HG03457 (cell line): Measurements from ENCODE around the gene ZBP1.

Experiments used
- ATAC-seq: cut with Tn5 transposase; IDR thresholded peaks from one replicate; pipeline ENCODE4 v1.9.1; 2021; ENCODE audit warnings: moderate number of reproducible peaks; ENCODE audit not compliant: unreplicated experiment

The ZBP1 gene

GRCh38 chr20:57658833-57659516, 38.7 kb upstream of the ZBP1 start:
- ATAC-seq: no peak

DNA sequence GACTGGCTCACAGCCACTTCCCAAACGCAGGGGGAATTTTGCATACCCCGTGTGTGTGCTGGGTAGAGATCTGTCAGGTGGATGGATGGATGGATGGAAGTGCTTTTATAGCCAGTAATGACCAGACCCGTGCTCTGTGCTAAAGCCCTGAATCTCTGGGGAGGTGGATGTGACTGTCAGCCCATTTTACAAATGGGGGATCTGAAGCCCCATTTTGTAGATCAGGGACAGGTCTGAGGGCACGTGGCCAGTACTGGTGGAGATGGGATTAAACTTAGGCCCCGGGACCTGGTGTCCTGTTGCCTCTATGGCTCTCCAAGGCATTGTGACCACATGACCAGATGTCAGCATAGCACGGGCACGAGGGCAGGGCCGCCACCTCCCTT, 38.2 kb upstream of the ZBP1 start:
- no peak for ATAC-seq

DNA sequence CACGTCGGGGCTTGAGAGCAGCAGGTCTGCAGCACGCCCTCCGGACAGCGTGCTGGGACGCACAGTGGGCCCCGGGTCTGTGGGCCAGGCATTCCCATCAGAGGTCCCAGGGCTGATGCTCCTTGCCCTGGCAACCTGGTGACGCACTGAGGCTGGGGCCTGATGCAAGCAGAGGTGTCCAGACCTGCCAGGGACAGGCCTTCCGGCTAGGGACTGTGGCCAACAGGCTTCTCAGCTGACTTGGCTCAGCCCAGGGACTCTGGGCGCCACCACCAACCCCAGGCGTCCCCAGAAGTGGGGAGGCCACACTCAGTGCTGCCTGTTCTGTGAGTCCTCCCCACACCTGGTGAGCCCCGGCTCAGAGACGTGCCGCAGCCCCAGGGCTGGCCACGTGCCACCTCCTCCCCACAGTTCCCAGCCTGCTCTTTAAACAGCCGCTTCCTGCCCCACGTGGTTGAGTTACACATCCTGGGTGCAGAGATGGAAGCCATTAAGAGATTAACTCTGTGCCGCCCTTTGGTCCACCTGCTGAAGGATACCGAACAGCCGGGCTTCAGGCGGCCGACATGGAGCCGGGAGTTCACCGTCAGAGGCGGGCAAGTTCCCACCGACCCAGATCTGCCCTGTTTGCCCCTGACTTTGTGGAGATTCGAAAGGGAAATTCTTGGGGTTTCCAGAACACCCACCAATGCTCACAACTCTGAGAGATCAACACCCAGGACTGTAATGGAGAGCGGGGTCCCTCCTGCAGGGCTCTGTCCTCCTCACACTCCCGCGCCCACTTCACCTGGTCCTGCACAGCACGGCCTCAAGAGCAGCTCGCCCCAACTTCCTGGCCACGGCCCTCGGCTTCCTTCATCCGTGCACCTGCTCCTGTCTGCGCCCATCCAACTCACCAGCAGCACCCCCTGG, 37.6 kb upstream of the ZBP1 start:
- ATAC-seq: no peak

- no peak for ATAC-seq
Measured at GRCh38 chr20:57656821-57657534, 36.8 kb upstream of the ZBP1 start.

DNA sequence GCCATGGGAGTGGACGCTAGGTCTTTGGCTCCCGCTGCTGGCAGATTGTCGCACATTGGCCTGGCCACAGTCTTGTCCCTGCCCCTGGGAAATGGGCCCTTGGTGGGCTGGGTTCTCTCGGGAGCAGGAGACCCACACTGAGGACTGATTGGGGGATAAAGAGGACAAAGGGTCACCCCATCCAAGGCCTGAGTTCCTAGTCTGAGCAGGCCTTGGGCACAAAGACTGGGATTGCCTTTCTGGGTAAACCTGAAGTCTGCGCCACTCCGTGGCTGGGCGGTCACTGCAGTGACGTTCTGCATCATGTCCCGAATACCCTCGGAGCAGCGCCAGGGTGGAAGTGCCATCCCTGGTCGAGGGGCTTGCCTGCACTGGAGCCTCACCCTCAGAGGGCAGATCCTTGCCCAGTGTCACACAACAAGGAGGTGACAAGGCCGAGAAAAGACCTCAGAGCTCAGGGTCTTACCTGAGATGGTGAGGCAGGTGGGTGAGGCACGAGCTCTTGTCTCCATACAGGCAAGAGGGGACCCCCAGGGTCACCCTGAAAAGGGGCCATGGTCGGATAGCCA, 36.1 kb upstream of the ZBP1 start:
- ATAC-seq: no peak

DNA sequence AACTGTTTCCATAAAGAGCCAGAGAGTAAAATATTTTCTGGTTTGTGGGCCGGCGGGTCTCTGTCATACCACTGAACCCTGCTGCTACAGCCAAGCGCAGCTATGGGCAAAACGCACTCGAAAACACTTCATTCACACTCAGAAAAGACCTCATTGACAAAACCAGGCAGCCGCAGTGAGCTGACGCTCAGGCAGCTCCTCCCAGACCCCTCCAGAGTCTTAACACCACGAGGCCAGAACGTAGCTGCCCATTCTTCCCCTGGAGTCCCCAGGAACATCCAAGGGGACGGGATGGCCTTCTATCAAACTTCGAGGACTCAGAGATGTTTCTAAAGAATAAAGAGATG, 35.6 kb upstream of the ZBP1 start:
- no peak for ATAC-seq

DNA sequence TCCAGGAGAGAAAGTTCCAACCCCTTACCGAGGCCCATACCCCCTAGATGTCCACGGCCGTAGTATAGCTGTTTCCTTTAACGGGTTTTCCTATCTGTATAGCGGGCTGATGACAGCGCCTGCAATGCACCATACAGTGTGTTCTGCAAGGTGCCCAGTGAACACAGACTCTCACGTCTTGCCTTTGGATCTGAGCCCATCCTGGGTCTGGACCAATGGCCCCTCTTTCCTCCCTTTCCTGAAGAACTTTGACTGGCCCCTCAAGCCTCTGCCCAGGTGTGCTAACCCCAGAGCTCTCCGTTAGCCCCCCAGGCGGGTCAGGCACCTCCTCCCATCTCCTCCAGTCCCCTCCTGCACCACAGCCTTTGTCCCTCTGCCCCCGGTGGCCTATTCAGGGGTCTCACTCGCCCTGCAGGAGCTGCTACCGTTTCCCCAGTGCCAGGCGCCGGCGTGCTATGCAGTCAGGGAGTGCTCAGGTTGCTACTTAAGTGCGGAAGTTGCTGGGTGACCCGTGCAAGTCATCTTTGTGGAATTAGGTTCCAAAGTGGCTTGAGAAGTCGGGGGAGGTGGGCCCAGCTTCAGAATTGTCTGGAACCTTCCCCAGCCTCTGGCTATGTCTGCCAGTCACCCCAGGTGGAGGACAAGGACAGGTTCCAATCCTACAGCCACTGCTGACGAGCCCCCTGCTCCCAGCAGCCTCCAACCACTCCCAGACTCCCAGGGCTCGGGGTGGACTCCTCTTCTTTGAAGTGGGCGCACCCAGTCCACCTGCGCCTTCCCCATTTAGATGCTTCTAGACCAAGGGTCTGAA, 35.0 kb upstream of the ZBP1 start:
- ATAC-seq: no peak

GRCh38 chr20:57654363-57654997, 34.3 kb upstream of the ZBP1 start:
- ATAC-seq: no peak

DNA sequence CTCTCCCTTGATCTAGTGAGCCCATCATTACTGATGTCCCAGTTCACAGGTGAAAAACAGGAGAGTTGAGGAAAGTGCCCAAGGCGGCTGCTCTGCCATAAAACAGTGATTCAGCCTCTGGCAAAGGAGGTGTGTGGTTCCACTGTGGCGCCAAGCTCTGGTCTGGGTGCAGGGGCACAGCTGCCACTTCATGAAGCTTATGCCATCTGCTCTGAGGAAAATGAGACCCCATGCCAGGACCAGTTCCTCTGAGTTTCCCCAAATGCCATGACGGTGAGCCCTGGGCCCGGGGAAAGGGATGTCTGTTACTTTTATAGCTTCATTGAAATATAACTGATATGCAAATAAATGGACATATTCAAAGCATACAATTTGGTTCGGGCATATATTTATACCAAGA, 33.7 kb upstream of the ZBP1 start:
- ATAC-seq: no peak

GRCh38 chr20:57653546-57653900, 33.3 kb upstream of the ZBP1 start:
- ATAC-seq: no peak

DNA sequence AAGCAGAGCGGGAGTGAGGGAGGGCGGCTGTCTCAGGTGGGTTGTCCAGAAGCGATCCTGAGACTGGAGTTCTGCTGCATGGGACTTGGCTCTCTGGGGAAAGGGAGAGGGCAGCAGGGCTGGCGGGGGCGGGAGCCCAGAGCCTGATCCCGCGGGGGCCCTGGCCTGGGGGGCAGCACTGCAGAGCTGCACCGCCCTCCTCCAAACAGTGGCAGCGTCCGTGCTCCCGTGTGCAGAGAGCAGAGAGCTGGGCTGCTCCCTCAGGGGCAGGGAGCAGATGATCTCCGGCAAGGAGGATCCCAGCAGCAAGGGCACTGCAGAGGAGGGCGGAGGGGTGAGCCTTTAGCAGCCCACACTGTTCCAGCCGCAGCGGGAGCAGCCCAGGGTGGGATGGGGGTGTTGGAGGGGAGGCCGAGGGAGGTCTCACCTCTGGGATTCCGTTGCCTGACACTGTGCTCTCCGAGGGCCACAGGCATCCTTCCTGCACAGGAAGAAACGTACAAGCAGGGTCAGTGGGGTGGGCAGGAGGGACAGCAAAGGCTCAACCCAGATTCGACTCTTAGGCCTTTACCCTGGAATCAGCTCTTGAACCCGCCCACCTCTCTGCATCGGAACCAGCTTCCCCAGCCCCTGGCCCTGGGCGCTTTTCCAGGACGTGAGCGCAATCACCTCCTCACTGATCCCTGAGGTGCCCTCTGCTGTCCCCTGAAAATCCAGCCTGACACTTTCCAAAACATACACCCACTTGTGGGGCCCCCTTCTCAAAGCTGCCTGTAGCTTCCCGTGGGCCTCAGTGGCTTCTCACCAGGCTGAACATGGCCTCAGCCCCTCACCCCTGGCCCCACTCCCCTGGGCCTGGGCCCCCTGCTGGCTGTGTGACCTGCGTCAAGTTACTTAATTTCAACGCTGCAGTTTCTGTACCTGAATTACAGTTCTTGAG, 32.6 kb upstream of the ZBP1 start:
- ATAC-seq: no peak

DNA sequence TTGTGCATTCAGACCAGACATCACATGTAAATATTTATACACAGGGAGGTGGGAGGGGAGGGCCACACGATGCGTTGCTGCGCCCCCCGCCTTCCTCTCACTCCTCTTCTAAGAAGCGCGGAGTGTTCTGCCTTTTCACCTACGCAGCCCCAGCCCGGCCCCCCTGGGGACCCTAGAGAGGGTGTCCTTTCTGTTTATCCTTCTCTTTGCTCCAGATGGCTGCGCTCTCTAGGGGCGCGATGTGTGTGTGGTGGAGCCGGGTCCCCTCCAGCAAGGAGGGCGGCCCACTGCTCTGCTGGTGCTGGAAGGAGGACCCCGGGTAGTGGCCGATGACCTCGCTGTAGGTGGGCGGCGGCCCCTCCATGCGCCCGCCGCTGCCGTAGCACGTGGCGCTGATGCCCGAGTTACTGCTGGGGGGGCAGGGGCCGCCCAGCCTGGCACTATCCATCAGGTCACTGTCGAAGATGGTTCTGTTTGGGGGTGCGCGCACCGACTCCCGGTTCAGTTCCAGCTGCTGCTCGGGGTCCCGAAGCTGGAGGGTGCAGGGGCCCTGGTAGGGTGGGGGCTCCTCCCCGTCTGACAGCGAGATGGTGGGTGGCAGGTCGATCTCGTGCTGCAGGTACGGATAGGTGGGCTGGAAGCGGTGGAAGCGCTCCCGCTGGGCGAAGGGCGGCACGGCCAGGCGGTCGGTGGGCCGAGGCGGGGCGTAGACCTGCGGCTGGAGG, 31.8 kb upstream of the ZBP1 start:
- no peak for ATAC-seq

- ATAC-seq: no peak
Measured at GRCh38 chr20:57650756-57651483, 30.7 kb upstream of the ZBP1 start.

DNA sequence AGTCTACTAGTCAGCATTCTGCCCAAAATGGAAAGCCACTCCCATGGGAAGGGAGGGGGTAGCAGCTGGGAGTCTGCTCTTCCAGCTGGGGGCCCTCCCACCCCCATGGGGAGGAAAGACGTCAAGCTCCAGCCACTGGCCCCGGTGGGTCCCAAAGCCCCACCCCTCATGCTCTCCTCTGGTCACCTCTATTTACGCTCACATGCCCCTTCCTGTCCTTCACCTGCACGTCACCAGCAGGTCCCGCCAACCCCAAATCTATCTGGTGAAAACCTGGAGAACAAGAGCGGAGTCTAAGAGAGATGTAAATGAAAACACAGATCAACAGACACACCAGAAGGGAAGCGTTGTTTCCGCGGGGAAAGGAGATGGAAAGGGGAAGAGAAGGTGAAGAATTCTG, 30.0 kb upstream of the ZBP1 start:
- ATAC-seq: no peak

- no peak for ATAC-seq
Measured at GRCh38 chr20:57649617-57650015, 29.4 kb upstream of the ZBP1 start.

DNA sequence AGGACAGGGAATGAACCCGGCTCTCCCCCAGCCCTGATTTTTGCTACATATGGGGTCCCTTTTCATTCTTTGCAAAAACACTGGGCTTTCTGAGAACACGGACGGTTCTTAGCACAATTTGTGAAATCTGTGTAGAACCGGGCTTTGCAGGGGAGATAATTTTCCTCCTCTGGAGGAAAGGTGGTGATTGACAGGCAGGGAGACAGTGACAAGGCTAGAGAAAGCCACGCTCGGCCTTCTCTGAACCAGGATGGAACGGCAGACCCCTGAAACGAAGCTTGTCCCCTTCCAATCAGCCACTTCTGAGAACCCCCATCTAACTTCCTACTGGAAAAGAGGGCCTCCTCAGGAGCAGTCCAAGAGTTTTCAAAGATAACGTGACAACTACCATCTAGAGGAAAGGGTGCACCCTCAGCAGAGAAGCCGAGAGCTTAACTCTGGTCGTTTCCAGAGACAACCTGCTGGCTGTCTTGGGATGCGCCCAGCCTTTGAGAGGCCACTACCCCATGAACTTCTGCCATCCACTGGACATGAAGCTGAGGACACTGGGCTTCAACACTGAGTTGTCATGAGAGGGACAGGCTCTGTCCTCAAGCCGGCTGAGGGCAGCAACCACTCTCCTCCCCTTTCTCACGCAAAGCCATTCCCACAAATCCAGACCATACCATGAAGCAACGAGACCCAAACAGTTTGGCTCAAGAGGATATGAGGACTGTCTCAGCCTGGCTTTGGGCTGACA, 28.8 kb upstream of the ZBP1 start:
- no peak for ATAC-seq
